HL-60 (cell line): ENCODE measurements around the gene KLHL18.

ENCODE experiments used
- GABPA ChIP-seq: IDR thresholded peaks from 2 replicates; pipeline ENCODE4 v1.6.1; 2012; ENCODE audit warnings: low read depth
- POLR2AphosphoS5 ChIP-seq: IDR thresholded peaks from 2 replicates; pipeline ENCODE4 v1.6.1; 2012; ENCODE audit warnings: low read depth
- SPI1 ChIP-seq: IDR thresholded peaks from 2 replicates; pipeline ENCODE4 v1.6.1; 2012; ENCODE audit warnings: low read depth, mild to moderate bottlenecking, borderline replicate concordance
- TF ChIP-seq, protein P1 (sequence below): IDR thresholded peaks from 2 replicates; pipeline ENCODE4 v1.6.1; 2012; ENCODE audit warnings: low read depth; ENCODE audit not compliant: insufficient replicate concordance
- TF ChIP-seq, protein P2 (sequence below): IDR thresholded peaks from one replicate; pipeline ENCODE4 v1.5.1; 2011; ENCODE audit warnings: low read length, control low read depth, inconsistent platforms; ENCODE audit not compliant: insufficient read depth

GRCh38 chr3:47359323-47359722, 76.6 kb downstream of the KLHL18 start:
- TF ChIP-seq, protein P1, sequence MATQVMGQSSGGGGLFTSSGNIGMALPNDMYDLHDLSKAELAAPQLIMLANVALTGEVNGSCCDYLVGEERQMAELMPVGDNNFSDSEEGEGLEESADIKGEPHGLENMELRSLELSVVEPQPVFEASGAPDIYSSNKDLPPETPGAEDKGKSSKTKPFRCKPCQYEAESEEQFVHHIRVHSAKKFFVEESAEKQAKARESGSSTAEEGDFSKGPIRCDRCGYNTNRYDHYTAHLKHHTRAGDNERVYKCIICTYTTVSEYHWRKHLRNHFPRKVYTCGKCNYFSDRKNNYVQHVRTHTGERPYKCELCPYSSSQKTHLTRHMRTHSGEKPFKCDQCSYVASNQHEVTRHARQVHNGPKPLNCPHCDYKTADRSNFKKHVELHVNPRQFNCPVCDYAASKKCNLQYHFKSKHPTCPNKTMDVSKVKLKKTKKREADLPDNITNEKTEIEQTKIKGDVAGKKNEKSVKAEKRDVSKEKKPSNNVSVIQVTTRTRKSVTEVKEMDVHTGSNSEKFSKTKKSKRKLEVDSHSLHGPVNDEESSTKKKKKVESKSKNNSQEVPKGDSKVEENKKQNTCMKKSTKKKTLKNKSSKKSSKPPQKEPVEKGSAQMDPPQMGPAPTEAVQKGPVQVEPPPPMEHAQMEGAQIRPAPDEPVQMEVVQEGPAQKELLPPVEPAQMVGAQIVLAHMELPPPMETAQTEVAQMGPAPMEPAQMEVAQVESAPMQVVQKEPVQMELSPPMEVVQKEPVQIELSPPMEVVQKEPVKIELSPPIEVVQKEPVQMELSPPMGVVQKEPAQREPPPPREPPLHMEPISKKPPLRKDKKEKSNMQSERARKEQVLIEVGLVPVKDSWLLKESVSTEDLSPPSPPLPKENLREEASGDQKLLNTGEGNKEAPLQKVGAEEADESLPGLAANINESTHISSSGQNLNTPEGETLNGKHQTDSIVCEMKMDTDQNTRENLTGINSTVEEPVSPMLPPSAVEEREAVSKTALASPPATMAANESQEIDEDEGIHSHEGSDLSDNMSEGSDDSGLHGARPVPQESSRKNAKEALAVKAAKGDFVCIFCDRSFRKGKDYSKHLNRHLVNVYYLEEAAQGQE = no peak
- TF ChIP-seq, protein P2, sequence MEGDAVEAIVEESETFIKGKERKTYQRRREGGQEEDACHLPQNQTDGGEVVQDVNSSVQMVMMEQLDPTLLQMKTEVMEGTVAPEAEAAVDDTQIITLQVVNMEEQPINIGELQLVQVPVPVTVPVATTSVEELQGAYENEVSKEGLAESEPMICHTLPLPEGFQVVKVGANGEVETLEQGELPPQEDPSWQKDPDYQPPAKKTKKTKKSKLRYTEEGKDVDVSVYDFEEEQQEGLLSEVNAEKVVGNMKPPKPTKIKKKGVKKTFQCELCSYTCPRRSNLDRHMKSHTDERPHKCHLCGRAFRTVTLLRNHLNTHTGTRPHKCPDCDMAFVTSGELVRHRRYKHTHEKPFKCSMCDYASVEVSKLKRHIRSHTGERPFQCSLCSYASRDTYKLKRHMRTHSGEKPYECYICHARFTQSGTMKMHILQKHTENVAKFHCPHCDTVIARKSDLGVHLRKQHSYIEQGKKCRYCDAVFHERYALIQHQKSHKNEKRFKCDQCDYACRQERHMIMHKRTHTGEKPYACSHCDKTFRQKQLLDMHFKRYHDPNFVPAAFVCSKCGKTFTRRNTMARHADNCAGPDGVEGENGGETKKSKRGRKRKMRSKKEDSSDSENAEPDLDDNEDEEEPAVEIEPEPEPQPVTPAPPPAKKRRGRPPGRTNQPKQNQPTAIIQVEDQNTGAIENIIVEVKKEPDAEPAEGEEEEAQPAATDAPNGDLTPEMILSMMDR = no peak
- TF ChIP-seq POLR2AphosphoS5 (no peak), SPI1 (no peak), GABPA (no peak)
